Epithelial cell of prostate (primary cell): ENCODE results near the gene CCDC33.

Experiments
- DNase-seq: peaks from one replicate; pipeline ENCODE4 v3.0.0-alpha.2; 2011; ENCODE audit warnings: low read depth, low spot score
- H3K27ac ChIP-seq: fragments of 450-650 bp; 2 replicates; pipeline ENCODE4 v1.5.1; 2017; ENCODE audit warnings: mild to moderate bottlenecking

CCDC33 gene

GRCh38 chr15:74235962-74236361 lies at the start of gene CCDC33:
Gene CCDC33, plus strand, starts transcription at chr15:74236326. Its CDS starts 394 bp downstream, at chr15:74236720.
- H3K27ac ChIP-seq = no peak within 1 kb of the TSS
- no peak for DNase-seq

- no peak for DNase-seq
- no peak overlapping the region for H3K27ac ChIP-seq
These were observed 47.9 kb upstream of the CCDC33 start for GRCh38 chr15:74188216-74188615.

DNA sequence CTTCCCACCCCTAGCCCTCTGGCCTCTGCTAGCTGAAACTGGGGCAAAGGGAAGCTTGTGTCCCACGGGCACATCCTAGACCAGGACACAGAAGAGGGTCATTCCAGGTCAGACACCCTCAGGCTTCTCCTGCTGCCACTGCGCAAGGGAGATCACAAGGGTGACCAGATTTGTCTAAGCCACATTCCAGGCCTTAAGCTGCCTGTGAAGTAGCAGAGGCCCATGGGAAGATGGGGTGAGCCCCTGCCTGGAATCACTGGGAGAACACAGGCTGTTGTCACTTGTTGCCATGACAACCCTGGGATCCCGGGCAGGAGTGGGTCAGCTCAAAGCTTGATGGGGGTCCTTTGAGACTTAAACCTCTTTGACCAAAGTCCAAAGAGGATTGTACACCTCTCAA lies 44.3 kb upstream of the CCDC33 start:
- no peak overlapping the region for H3K27ac ChIP-seq
- no peak for DNase-seq

GRCh38 chr15:74192751-74193150 lies 43.4 kb upstream of the CCDC33 start:
- H3K27ac ChIP-seq = no peak overlapping the region
- DNase-seq = no peak

DNA sequence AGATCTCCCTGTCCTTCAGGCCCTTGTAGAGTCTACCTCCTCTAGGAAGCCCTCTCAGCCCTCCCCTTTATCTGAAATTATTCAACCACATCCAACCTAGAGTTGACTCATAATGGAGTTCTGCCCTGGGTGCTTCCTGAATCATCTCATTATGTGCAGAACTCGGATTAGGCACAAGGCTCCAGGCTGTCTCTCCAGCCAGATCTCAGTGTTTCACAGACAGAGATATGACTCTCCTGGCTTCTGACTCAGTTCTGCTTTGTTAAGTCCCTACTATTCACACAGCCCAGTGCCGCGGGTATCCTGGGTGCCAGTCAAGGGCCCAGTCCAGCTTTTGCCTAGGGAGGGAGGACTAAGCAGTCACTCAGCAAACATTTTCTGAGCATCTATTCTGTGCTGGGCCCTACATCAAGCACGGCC lies 42.8 kb upstream of the CCDC33 start:
- DNase-seq = peak; percentile 94
- H3K27ac ChIP-seq = peak overlapping the region; percentile 39

GRCh38 chr15:74193905-74194304 lies 42.2 kb upstream of the CCDC33 start:
- peak overlapping the region; percentile 39 for H3K27ac ChIP-seq
- no peak for DNase-seq

GRCh38 chr15:74194572-74195559 lies 41.3 kb upstream of the CCDC33 start:
- no peak overlapping the region for H3K27ac ChIP-seq
- no peak for DNase-seq

GRCh38 chr15:74196175-74196574 lies 40.0 kb upstream of the CCDC33 start:
- H3K27ac ChIP-seq = no peak overlapping the region
- DNase-seq = peak; percentile 45

DNA sequence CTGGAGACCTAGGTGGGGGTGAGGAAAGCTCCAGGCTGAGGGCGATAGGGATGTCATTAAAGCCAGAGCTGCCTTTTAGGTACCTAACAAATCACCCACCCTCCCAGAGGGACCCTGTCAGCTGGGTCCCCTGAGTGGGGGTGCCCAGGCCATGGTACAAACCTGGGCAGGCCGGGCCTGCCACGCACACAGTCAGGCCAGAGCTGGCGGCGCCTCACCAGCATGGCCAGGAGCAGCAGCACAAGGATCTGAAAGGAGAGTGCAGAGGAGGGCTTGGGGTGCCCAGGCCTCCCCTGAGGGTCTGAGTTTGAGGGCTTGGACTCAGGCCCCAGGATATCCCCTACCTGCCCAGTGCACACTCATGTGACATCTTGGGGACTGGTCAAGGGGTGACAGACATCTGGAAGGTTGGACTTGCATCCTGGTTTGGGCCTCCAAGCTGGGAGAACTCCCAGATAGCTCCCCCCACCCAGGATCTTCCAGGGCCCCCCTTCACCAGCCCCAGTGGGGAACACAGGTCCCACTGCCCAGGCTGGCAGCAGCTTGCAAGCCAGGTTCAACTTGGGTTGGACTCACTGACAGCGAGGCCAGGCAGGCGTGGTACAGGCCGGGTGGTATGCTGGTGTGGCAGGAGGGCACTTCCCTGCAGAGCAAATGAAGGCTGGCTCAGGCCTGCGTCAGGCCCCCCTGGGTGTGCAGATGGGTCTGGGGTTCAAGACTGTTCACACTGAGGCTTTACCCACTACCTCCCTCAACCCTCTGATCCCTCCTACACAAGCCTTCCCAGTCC lies 38.8 kb upstream of the CCDC33 start:
- H3K27ac ChIP-seq = no peak overlapping the region
- DNase-seq = no peak

- H3K27ac ChIP-seq = no peak overlapping the region
- DNase-seq = no peak
These were observed 36.9 kb upstream of the CCDC33 start for GRCh38 chr15:74199297-74199652.

- DNase-seq = peak; percentile 53
- H3K27ac ChIP-seq = peak overlapping the region; percentile 15
These were observed 35.7 kb upstream of the CCDC33 start for GRCh38 chr15:74200412-74200815.

DNA sequence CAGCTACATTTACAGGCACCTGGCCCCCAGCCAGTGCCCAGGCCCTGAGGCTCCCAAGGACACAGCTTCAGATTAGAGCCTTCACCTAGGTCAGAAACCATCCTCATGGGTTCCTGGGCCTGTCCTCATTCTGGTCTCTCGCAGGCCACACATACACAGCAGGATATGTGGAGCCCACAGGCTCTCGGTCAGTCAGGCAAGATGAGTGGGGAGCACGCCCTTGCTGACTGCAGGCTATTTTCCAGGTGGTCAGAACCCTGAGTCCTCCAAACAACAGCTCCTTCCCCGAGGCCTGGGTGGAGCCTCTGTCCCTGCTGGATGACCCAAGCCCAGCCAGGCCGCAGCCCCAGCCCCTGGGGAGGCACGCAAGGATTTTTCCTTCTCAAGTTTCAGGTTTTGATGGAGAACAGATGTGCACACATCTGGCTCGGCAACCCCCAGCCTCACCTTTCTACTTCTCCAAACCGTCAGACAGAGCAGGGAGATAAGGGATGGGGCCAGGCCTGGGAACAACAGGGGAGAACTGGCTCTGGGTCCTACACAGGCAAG lies 35.2 kb upstream of the CCDC33 start:
- H3K27ac ChIP-seq = peak overlapping the region; percentile 15
- DNase-seq = no peak

DNA sequence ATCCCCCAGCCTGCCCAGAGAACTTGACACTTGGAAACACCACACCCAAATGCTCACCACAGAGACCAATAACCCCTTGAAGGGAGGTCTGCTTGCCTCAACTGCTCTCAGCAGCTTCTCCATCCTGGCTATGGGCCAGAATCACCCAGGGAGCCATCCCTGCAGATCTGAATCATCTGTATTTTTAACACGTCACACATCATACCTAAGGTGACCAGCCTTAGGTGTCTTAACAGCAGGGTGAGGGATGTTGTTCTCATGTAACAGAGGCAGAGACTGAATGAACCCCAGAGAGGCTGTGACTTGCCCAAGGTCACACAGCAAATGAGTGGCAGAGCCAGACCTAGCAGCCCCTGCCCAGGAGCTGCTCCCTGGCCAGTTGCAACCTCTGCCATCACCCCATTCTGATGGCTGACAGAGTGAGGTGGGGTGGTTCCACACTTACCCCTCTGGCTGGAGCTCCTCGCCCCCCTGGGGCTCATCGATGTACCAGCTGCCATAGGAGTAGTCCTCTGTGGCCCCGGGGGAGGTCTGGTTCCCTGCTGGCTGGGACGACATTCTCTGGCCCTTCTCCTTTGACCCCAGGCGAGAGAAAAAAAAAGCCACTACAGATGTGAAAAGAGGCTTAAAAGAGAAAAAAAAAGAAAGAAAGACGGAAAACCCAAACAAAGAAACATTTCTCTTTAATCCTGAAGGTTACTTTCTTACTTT lies 34.3 kb upstream of the CCDC33 start:
- DNase-seq = peak; percentile 60
- no peak overlapping the region for H3K27ac ChIP-seq

DNA sequence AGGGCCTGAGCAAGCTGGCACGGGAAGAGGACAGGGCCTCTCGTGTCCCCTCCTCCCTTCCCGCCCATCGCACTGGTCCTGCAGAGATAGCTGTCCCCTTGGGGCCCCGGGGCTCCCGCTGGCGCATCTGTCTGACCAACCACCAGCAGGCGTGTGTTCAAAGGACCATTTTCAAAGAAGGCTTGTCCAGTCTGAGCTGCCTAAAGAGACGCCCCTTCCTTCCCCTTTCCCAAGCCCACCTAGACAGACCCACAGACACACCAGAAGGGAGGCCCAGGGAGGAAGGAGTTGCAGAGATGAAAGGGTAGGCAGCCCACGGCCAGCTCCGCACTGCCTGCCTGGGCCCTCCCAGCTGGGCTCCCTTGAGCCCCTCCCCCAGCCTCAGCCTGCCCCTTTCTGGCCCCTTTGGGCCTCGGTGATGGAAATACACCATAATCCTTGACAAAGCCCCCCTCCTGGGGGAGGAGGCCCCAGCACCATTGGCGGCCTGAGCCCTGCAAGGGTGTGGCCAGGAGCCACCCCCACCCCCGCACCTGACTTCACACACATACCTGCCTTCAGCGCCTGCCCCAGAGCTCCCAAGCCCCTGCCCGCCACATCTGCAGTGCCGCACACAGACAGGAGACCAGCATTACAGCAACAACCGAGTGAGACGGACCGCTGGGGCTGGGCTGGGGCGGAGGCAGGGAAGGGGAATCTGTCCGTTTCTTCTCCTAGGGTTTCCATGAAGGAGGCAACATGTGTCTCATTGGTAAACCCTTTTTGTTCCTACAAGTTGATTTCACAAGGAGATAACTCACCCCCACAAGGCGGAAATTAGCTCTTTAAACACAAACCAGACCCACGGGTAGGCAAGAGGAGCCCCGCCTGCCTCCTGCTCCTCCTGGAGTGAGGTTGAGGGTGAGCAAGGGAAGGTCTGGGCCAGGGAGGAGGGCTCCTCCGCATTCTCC lies 33.4 kb upstream of the CCDC33 start, which contains the start of gene STRA6:
Gene STRA6, minus strand, starts transcription at position 336 of the 950 bp plus-strand sequence. CDS start 520 bp downstream, outside the sequence.
- peak within 1 kb of the TSS; percentile 3 for H3K27ac ChIP-seq
- peak; percentile 29 for DNase-seq

DNA sequence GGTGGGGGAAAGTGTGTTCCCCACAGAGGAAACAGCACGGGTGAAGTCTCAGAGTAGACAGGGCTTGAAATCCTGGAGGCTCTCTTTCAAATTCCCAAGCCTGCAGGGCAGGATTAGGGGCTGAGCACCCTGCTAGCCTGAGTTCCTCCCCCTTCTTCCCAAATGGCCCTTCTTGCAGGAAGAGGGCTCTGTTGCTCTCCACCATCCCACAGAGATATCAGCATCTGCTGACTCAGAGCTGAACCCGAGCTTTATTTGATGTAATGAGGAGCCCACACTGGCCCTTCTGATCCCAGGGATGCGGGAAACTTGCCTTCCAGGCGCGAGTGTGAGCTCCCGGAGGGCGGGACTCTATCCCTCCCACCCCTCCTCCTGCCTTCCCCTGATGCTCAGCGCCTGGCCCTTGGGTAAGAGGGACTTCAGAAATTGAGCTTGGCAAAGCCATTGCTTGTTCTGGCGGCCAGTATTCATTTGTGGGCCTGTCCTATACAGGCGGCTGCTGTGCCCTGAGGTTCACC lies 32.2 kb upstream of the CCDC33 start:
- H3K27ac ChIP-seq = no peak overlapping the region
- DNase-seq = no peak

DNA sequence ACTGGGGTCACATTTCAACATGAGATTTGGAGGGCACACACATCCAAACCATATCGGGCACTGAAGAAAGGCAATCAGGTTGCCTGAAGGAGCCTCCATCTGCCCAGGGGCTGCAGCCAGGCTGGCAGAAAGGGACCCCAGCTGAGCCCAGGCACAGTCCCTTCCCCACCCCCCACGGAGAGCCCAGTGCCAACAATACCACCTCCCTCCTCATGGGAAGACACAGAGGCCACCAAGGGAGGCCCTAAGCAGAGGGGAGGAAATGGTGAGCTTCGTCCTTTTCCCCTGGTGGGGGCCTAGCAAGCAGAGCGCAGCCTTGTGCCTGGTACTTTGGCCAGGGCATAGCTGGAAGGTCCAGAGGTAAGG lies 30.6 kb upstream of the CCDC33 start:
- no peak for DNase-seq
- no peak overlapping the region for H3K27ac ChIP-seq

- no peak overlapping the region for H3K27ac ChIP-seq
- DNase-seq = no peak
These were observed 29.3 kb upstream of the CCDC33 start for GRCh38 chr15:74206801-74207281.

GRCh38 chr15:74207652-74208440 lies 28.3 kb upstream of the CCDC33 start:
- no peak for DNase-seq
- no peak overlapping the region for H3K27ac ChIP-seq
